HEK293T (cell line): ENCODE results near the gene TAOK1.
A peak's percentile ranks its signal among the peaks of the same experiment; 100 is the strongest.

Source experiments
- CTCF ChIA-PET: fragments of 350-600 bp; formaldehyde crosslinking; extraction: SDS; loops from one replicate; lab custom pipeline; 2021; ENCODE audit warnings: antibody characterized with exemption, inconsistent platforms; lab: Yijun Ruan, JAX
- POLR2A ChIA-PET: fragments of 350-600 bp; formaldehyde crosslinking; extraction: SDS; loops from one replicate; lab custom pipeline; 2020; ENCODE audit warnings: antibody characterized with exemption, inconsistent platforms; lab: Yijun Ruan, JAX
- DNase-seq: peaks from one replicate; pipeline ENCODE4 v3.0.0; 2012; ENCODE audit warnings: mixed read lengths; ENCODE audit errors: extremely low spot score
- ARNT ChIP-seq: fragments of 450-650 bp; IDR thresholded peaks from 2 replicates; pipeline ENCODE4 v1.6.1; 2017; ENCODE audit warnings: mild to moderate bottlenecking
- BHLHE40 ChIP-seq: fragments of 450-650 bp; IDR thresholded peaks from 2 replicates; pipeline ENCODE4 v1.6.1; 2016; ENCODE audit warnings: mild to moderate bottlenecking, moderate library complexity, borderline replicate concordance
- CTBP1 ChIP-seq: fragments of 450-650 bp; IDR thresholded peaks from 2 replicates; pipeline ENCODE4 v1.6.1; 2016; ENCODE audit warnings: borderline replicate concordance
- ELF4 ChIP-seq: fragments of 450-650 bp; IDR thresholded peaks from 2 replicates; pipeline ENCODE4 v1.6.1; 2017; ENCODE audit warnings: antibody characterized with exemption
- FOXA1 ChIP-seq: fragments of 450-650 bp; IDR thresholded peaks from 2 replicates; pipeline ENCODE4 v1.6.1; 2016; ENCODE audit warnings: mild to moderate bottlenecking
- FOXK2 ChIP-seq: fragments of 450-650 bp; IDR thresholded peaks from 2 replicates; pipeline ENCODE4 v1.6.1; 2016; ENCODE audit warnings: mild to moderate bottlenecking
- FOXM1 ChIP-seq: fragments of 450-650 bp; IDR thresholded peaks from 2 replicates; pipeline ENCODE4 v1.6.1; 2017; ENCODE audit warnings: mild to moderate bottlenecking, borderline replicate concordance
- HDGF ChIP-seq: fragments of 450-650 bp; IDR thresholded peaks from 2 replicates; pipeline ENCODE4 v1.6.1; 2017; ENCODE audit warnings: antibody characterized with exemption, borderline replicate concordance
- L3MBTL2 ChIP-seq: fragments of 450-650 bp; conservative IDR thresholded peaks from 2 replicates; pipeline ENCODE4 v1.6.1; 2016; ENCODE audit warnings: mild to moderate bottlenecking
- LEF1 ChIP-seq: fragments of 450-650 bp; IDR thresholded peaks from 2 replicates; pipeline ENCODE4 v1.6.1; 2017; ENCODE audit warnings: mild to moderate bottlenecking, borderline replicate concordance
- NFRKB ChIP-seq: fragments of 450-650 bp; IDR thresholded peaks from 2 replicates; pipeline ENCODE4 v1.6.1; 2016; ENCODE audit warnings: mild to moderate bottlenecking, moderate library complexity
- PKNOX1 ChIP-seq: fragments of 450-650 bp; IDR thresholded peaks from 2 replicates; pipeline ENCODE4 v1.6.1; 2016
- SP1 ChIP-seq: fragments of 450-650 bp; IDR thresholded peaks from 2 replicates; pipeline ENCODE4 v1.6.1; 2017
- SUZ12 ChIP-seq: fragments of 450-650 bp; IDR thresholded peaks from 2 replicates; pipeline ENCODE4 v1.6.1; 2016; ENCODE audit warnings: mild to moderate bottlenecking
- TARDBP ChIP-seq: fragments of 450-650 bp; IDR thresholded peaks from 2 replicates; pipeline ENCODE4 v1.6.1; 2016
- ZNF384 ChIP-seq: fragments of 450-650 bp; IDR thresholded peaks from 2 replicates; pipeline ENCODE4 v1.6.1; 2016

Gene TAOK1

DNA sequence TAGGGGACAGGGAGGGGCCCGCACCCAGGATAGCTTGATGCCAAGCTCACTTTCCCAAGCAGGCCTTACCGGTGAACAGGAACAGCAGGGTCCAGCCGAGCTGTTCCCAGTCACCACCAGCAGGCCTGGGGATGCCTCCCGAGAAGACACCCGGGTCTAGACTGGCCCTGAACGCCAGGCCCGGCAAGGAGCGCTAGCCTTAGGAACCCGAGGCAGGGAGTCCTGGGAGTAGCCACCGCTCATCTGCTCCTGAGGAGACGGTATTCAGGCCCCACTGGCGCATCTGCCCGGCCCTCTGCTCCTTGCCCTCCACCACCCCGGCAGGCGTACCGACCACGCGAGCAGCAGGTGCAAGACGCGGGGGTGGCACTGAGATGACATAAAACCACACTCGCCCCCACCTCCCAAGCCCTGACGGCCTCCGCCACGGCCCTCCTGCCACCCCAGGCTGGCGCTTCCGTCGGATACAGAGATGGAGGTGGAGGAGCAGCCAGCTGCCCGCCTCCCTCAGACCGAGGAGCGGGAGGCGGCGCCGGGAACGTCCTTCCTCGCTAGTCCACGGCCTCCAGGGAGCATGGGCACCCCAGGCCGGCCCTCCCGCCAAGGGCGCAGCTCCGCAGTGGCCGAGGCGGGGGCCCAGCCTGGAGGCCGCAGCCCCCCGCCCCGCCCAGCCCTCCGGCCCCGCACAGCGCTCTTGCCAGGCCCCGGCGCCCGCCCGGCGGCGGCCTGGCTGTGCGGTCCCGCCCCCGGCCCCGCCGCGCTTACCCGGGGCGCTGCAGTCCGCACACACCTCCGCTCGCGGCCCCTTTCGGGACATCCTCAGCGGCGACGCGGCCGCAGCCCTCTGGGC, 198.6 kb downstream of the TAOK1 start:
- TF ChIP-seq L3MBTL2, result no peak
- TF ChIP-seq FOXA1, result no peak
- no peak for TF ChIP-seq PKNOX1
- no peak for TF ChIP-seq ZNF384
- TF ChIP-seq SUZ12, result no peak
- TF ChIP-seq FOXM1, result no peak
- TF ChIP-seq SP1, result no peak
- no peak for TF ChIP-seq FOXK2
- TF ChIP-seq BHLHE40, result no peak
- TF ChIP-seq LEF1, result no peak
- no peak for TF ChIP-seq HDGF
- POLR2A ChIA-PET, result interaction anchor here (1.4 to 2.3 kb wide), 3 partner anchors 19 to 34 kb away, joined by 7 to 8 read pairs (median 7); partner anchors contain the start of genes ABHD15, CORO6 and TP53I13
- no peak for DNase-seq

GRCh38 chr17:29589524-29590410, 199.6 kb downstream of the TAOK1 start, which contains the start of gene GIT1:
TSS of gene GIT1 (minus strand) at chr17:29589648. CDS start at chr17:29589378, 270 bp downstream.
- ChIA-PET POLR2A (interaction anchor here (1.1 kb wide), 2 partner anchors 8 to 27 kb away, joined by 4 to 9 read pairs; no protein-coding TSS in a partner anchor), CTCF (interaction anchor here (0.6 to 2.4 kb wide), 3 partner anchors 27 to 862 kb away, joined by 4 to 12 read pairs (median 5); no protein-coding TSS in a partner anchor)
- peak; percentile 80 for DNase-seq
- TF ChIP-seq SP1 (no peak), ZNF384 (no peak), FOXM1 (peak; percentile 53; the same call in 1 of the 2 replicates)

More for the DNA sequence above, 198.6 kb downstream of the TAOK1 start:
- CTCF ChIA-PET, result interaction anchor here (0.6 to 1.2 kb wide), 5 partner anchors 9 to 861 kb away, joined by 3 to 4 read pairs (median 3); partner anchors contain the start of gene ABHD15

- CTCF ChIA-PET, result interaction anchor here (0.6 to 3.0 kb wide), 7 partner anchors 10 to 341 kb away, joined by 3 to 26 read pairs (median 5); no protein-coding TSS in a partner anchor
- TF ChIP-seq LEF1, result no peak
- no peak for TF ChIP-seq L3MBTL2
- TF ChIP-seq NFRKB, result no peak
- TF ChIP-seq HDGF, result no peak
- TF ChIP-seq SUZ12, result no peak
- TF ChIP-seq FOXK2, result no peak
- TF ChIP-seq TARDBP, result no peak
- no peak for TF ChIP-seq BHLHE40
- no peak for TF ChIP-seq ZNF384
- TF ChIP-seq CTBP1, result no peak
- no peak for TF ChIP-seq ELF4
- TF ChIP-seq SP1, result no peak
- no peak for TF ChIP-seq FOXA1
- TF ChIP-seq ARNT, result no peak
- TF ChIP-seq FOXM1, result no peak
- no peak for TF ChIP-seq PKNOX1
- no peak for DNase-seq
- POLR2A ChIA-PET, result interaction anchor here (0.7 to 3.0 kb wide), 9 partner anchors 9 to 641 kb away, joined by 3 to 32 read pairs (median 6); partner anchors contain the start of genes ABHD15, CORO6, SSH2 and TP53I13
These were observed 200.4 kb downstream of the TAOK1 start for GRCh38 chr17:29590411-29591145.

- no peak for DNase-seq
- ChIA-PET CTCF (interaction anchor here (0.6 to 3.0 kb wide), 14 partner anchors 10 to 371 kb away, joined by 3 to 26 read pairs (median 4); partner anchors contain the start of genes ABHD15 and CORO6), POLR2A (interaction anchor here (0.7 to 3.0 kb wide), 13 partner anchors 7 to 641 kb away, joined by 3 to 32 read pairs (median 6); partner anchors contain the start of genes ABHD15, CORO6, SSH2 and TP53I13)
- TF ChIP-seq SP1 (no peak), L3MBTL2 (peak; percentile 95)
These were observed 201.1 kb downstream of the TAOK1 start for GRCh38 chr17:29591146-29591736.

DNA sequence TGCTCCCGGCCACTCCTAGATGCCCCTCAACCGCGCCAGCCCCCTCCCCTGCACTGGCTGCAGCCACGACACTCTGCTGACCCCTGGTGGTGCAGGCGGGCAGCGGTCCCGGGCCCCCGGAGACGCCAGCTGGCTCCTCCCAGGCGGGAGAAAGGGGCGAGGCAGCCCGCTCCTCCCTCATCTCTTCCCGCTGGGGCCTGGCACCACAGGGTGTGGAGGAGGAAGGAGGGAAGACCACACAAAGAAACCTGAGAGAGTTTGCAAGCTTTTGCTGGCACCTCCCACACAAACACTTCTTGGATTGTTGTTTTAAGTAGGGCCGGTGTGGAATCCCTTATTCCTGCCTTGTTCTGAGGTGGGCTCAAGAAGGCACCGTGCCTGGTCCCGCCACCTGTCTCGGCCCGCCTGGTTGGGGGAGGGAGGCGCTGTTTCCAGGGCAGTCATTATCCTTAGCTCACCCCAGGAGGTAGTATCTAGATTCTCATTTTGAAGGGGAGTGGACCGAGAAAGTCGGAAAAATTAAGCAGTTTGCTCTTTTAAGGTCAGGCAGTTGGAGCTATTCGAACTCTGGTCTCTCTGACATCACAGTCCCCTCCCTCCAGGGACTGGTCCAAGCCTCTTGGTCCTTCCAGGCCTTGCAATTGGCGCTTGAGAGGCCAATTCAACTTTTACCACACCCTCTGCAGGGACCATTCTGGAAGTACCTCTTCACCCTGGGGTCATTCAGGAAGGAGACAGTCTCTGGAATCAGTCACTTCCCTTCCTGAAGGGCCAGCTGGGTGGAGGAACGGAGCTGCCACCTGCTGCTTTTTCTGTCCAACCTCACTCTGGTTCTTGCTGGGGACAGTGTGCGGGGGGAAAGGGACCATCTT, 201.8 kb downstream of the TAOK1 start:
- ChIA-PET POLR2A (interaction anchor here (0.7 to 3.0 kb wide), 19 partner anchors 8 to 501 kb away, joined by 3 to 32 read pairs (median 5); partner anchors contain the start of genes ABHD15, CORO6, SSH2 and TP53I13), CTCF (interaction anchor here (0.5 to 3.0 kb wide), 19 partner anchors 11 to 494 kb away, joined by 3 to 26 read pairs (median 4); partner anchors contain the start of genes ABHD15 and CORO6)
- DNase-seq, result peak; percentile 83
- no peak for TF ChIP-seq ARNT
- TF ChIP-seq HDGF, result no peak
- TF ChIP-seq FOXK2, result no peak
- TF ChIP-seq BHLHE40, result no peak
- TF ChIP-seq PKNOX1, result no peak
- TF ChIP-seq NFRKB, result no peak
- no peak for TF ChIP-seq ELF4
- no peak for TF ChIP-seq FOXA1
- TF ChIP-seq TARDBP, result no peak
- no peak for TF ChIP-seq FOXM1
- no peak for TF ChIP-seq ZNF384
- TF ChIP-seq LEF1, result no peak
- TF ChIP-seq L3MBTL2, result no peak
- TF ChIP-seq SUZ12, result no peak
- TF ChIP-seq CTBP1, result no peak; the same call in 1 of the 2 replicates
